Stomach (tissue), 4 donors: ENCODE measurements around the gene WDR59.

ENCODE experiments used
- CTCF ChIP-seq, 7 experiments: fragments of 450-650 bp in 4 of 7; fragments of 200-600 bp in 3 of 7; sonication (generic) in 3 of 7; IDR thresholded peaks; one replicate each; pipeline ENCODE4 v1.5.1; 2016 to 2019; ENCODE audit warnings: antibody characterized with exemption in 7 of 7, control low read depth in 2 of 7, mild to moderate bottlenecking in 1 of 7
- EP300 ChIP-seq: sonication (generic); formaldehyde crosslinking; IDR thresholded peaks from one replicate; pipeline ENCODE4 v1.6.1; 2017; ENCODE audit warnings: antibody characterized with exemption
- POLR2A ChIP-seq, 4 donors: fragments of 450-650 bp; IDR thresholded peaks; one replicate each; pipeline ENCODE4 v1.6.1; 2016; ENCODE audit warnings: antibody characterized with exemption in 4 of 4, control low read depth in 2 of 4, mild to moderate bottlenecking in 1 of 4, moderate library complexity in 1 of 4
- POLR2AphosphoS5 ChIP-seq, 3 donors: sonication (generic); formaldehyde crosslinking; IDR thresholded peaks; one replicate each; pipeline ENCODE4 v1.6.1; 2016; ENCODE audit warnings: antibody characterized with exemption in 3 of 3

GRCh38 chr16:74990832-74991231 lies 5.9 kb upstream of the WDR59 start:
- TF ChIP-seq POLR2A (IDR thresholded peaks at IDR 0.05), result no peak
- TF ChIP-seq CTCF (IDR thresholded peaks at IDR 0.05), result no peak
- TF ChIP-seq POLR2AphosphoS5 (IDR thresholded peaks at IDR 0.05), result no peak
- no peak for TF ChIP-seq EP300
